Kidney capillary endothelial cell (primary cell): ENCODE results near the gene LTBP4.
"Not testable (repeated sequence)": the region's sequence is repeated elsewhere in the genome, so short reads cannot be mapped to it uniquely, and the experiment has no call there.

ENCODE experiments used
- DNase-seq: peaks from one replicate; pipeline ENCODE4 v3.0.0-alpha.2; 2018; ENCODE audit warnings: low spot score

LTBP4 gene

DNA sequence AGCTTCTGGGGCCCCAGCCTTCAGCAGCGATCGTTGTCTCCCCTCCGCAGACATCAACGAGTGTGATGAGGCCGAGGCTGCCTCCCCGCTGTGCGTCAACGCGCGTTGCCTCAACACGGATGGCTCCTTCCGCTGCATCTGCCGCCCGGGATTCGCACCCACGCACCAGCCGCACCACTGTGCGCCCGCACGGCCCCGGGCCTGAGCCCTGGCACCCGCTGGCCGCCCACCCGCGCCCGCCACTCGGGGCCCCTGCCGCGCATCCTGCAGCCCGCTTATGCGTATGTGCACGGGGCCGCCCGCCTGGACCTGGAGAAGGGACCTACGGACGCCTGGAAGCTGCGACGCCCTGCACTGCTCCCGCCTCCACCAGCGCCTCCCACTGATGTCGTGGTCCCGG is 28.2 kb downstream of the LTBP4 start:
- no peak for DNase-seq

- no peak for DNase-seq
Observed at GRCh38 chr19:40630571-40631160, 29.5 kb downstream of the LTBP4 start.

- no peak for DNase-seq
Observed at GRCh38 chr19:40632311-40633036, 31.3 kb downstream of the LTBP4 start.

DNA sequence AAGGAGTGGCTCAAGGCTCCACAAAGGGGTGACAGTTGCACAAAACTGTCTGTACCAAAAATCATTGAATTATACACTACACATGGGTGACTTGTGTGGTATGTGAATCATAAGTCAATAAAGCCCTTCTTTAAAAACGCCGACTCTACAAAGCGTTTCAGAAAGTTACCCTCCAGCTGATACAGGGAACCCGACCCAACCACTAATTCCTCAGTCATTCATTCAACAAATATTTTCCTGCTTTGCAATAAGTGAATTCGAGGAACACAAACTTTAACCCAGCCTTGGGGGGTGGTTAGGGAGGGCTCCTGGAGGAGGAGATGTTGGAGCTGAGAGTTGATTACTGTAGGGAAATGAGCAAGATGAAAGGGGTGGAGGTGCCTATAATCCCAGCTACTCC is 32.0 kb downstream of the LTBP4 start:
- no peak for DNase-seq

DNA sequence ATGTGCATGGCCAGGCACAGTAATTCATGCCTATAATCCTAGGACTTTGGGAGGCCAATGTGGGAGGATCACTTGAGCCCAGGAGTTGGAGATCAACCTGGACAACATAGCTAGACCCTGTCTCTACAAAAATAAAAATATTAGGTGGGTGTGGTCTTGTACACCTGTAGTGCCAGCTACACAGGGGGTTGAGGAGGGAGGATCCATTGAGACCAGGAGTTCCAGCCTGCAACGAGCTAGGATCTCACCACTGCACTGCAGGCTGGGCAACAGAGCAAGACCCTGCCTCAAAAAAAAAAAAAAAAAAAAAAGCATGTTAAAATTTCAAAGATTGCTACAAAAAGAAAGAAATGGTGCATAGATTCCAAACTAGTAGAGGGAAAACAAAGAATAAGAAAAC is 37.2 kb downstream of the LTBP4 start:
- no peak for DNase-seq

GRCh38 chr19:40639638-40639982 is 38.4 kb downstream of the LTBP4 start:
- DNase-seq = no peak

DNA sequence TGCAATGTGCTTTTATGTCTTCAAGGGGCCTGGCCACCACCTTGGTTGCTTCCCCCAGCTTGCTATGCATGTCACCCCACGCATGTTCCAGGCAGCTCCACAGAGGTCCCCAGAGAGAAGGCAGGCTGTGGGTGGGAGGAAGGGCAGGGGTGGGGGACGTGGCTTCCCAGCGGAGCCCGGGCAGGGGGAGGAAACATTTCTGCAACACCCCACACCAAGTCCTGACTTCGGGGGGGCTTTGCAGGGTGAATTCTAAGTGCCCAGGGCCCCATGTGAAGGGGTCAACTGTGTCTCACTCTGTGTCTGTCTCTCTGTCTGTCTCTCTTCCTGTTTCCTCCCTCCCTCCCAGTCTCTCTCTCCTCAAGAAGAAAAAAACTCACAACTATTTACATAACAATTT is 39.6 kb downstream of the LTBP4 start:
- DNase-seq = no peak

- DNase-seq = no peak
Observed at GRCh38 chr19:40641281-40641680, 40.1 kb downstream of the LTBP4 start.

GRCh38 chr19:40642051-40642706 is 41.0 kb downstream of the LTBP4 start:
- DNase-seq = no peak

- no peak for DNase-seq
Observed at GRCh38 chr19:40642757-40643305, 41.7 kb downstream of the LTBP4 start.

DNA sequence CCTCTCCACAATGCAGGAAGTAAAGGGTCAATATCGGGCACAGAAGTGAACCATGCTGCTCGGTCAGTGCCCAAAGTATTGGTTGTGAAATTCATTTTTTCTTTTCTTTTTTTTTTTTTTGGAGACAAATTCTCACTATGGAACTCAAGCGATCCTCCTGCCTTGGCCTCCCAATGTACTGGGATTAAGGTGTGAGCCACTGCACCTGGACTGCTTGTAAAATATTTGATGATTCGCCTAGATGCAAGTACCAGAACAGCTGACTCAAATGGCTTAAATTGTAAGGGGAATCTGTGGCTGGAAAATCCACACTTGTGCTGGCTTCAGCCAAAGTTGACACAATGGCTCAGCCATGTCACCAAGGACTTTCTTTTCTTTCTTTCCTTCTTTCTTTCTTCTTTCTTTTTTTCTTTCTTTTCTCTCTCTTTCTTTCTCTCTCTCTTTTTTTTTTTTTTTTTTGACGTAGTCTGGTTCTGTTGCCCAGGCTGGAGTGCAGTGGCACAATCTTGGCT is 45.6 kb downstream of the LTBP4 start:
- no peak for DNase-seq

DNA sequence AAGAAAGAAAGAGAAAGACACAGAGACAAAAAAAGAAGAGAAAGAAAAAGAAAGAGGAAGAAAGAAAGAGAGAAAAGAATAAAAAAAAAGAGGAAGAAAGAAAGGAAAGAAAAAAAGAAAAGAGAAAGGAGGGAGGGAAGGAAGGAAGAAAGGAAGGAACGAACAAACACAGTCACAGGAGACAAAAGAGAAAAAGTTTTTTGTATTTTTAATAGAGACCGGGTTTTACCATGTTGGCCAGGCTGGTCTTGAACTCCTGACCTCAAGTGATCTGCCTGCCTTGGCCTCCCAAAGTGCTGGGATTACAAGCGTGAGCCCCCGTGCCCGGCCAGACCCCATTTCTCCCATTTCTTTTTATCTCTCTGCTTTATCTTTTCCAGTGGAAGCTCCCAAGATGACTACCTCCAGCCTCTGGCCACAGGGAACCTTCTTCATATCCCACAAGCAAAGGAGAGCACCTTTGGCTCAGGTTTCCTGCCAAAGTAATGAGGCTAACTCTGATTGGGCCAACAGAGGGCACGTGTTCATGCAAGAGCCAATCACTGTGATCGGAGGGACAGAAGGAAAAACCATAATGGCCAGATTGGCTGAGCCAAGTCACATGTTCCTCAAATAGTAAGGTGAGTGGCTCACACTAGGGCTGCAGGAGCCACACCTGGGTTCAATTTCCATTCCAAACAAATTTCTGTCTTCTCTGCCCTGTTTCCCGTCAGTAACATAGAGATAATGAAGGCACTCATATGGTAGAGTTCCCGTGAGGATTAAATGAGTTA is 48.9 kb downstream of the LTBP4 start:
- not testable (repeated sequence) for DNase-seq

DNA sequence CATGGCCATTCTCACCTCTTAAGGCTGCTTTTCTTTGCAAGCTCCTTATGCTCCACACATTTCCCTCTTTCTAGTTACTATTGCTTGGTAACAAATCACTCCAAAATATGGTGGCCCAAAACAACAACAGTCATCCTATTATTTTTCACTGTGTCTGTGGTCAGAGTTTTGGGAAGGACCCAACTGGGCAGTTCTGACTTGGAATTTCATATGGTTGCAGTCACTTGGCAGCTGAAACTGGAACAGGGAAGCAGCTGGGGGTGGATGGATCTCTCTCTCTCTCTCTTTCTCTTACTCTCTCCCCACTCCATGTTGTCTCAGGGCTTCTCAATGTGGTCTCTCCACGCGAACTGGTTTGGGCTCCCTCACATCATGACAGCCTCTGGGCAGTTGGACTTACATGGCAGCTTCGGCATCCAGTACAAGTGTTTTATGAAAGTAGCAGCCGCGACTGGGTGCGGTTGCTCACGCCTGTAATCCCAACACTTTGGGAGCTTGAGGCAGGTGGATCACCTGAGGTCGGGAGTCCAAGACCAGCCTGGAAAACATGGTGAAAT is 49.7 kb downstream of the LTBP4 start:
- no peak for DNase-seq

DNA sequence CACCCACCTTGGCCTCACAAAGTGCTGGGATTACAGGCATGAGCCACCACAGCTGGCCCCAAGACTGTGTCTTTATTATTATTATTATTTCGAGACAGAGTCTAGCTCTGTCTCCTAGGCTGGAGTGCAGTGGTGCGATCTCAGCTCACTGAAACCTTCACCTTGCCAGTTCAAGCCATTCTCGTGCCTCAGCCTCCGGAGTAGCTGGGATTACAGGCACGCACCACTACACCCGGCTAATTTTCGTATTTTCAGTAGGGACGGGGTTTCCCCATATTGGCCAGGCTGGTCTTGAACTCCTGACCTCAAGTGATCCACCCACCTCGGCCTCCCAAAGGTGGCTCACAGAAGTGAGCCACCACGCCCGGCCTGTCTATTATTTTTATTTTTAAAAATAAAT is 51.1 kb downstream of the LTBP4 start:
- DNase-seq = not testable (repeated sequence)

DNA sequence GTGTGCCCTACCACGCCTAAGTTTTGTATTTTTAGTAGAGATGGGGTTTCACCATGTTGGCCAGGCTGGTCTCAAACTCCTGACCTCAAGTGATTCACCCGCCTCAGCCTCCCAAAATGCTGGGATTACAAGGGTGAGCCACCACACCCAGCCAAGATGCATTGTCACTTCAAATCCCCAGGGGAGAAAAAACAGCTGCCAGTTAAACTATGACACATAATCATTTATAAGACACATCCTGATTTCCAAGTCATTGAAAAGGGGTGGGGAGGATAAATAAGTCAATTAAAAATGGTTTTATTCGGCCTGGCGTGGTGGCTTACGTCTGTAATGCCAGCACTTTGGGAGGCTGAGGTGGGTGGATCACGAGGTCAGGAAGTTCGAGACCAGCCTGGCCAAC is 54.5 kb downstream of the LTBP4 start:
- DNase-seq = not testable (repeated sequence)

DNA sequence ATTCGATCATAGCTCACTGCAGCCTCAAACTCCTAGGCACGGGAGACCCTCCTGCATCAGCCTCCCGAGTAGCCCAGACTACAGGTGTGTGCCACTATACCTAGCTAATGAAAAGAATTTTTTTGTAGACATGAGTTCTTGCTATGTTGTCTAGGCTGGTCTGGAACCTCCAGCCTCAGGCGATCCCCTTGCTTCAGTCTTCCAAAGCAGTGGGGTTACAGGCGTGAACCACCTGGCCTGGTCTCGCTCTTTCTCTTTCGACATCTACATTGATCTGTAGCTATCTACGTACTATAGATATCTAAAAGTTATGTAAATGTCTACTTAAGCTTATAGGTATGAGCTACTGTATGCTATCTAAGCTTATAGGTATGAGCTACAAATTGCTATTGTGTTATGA is 56.9 kb downstream of the LTBP4 start:
- no peak for DNase-seq

GRCh38 chr19:40659116-40659515 is 57.9 kb downstream of the LTBP4 start:
- DNase-seq = no peak

- no peak for DNase-seq
Observed at GRCh38 chr19:40659566-40659965, 58.4 kb downstream of the LTBP4 start.

DNA sequence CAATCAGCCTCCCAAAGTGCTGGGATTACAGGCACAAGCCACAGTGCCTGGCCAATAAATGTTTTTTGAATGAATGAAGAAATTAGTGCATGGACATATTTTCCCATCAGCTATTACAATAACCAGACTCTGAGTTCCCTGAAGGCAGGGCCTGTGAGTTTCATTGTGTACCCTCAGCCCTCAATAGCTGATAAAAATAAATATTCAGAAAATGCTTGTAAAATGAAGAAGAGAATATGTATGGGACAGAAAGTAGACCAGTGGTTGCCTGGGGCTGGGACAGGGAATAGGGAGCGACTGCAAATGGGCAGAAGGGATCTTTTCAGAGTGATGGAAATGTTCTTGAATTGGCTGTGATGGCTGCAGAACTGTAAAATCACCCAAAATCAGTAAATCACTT is 60.4 kb downstream of the LTBP4 start:
- no peak for DNase-seq

DNA sequence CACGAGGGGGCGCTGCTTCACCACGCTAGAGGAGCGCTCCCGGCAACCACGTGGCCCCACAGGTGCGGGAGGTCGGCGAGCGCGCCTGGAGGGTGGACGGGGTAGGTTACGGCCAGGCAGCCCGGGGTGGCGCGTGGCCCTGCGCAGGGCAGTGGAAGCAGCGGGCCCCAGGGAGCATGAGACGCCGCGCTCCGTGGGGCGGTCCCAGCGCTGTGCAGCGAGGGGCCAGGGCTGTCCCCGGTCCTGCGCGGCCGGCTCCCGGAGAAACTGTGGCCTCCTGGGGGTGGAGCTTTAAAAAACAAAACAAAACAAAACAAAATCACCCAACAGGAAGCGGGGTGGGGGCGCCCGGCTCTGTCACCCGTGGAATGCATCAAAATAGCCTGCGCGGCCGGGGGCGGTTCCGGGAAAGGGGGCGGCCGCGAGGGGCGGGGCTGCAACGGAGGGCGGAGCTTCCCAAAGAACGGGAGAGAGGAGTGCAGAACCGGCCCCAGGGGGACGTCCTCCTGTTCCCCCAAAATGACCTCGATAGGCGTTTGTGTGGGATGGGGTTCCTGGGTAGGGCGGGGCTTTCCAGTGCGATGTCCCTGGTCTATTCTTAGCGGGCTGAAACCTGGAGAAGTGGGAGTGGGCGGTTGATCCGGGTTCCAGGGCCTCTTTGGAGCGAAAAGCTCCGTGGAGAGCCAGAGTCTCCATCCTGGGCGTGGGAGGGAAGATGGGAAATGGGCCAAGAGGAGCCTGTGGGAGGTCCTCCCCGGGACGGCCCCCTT is 61.9 kb downstream of the LTBP4 start:
- DNase-seq = peak; percentile 86
